KMS-11 (cell line): Measurements from ENCODE around the gene LRPAP1.

Source experiments
- H2AFZ ChIP-seq: fragments of 200-600 bp; sonication (generic); 2 replicates; pipeline ENCODE4 v1.6.1; 2016; ENCODE audit warnings: antibody characterized with exemption, mixed run types, low read depth
- H3K27ac ChIP-seq: fragments of 200-600 bp; sonication (generic); 2 replicates; pipeline ENCODE4 v1.6.1; 2016; ENCODE audit warnings: mild to moderate bottlenecking, mixed run types
- H3K27me3 ChIP-seq: fragments of 200-600 bp; sonication (generic); 2 replicates; pipeline ENCODE4 v1.6.1; 2017; ENCODE audit warnings: mild to moderate bottlenecking, low read depth, mixed run types, moderate library complexity; ENCODE audit not compliant: insufficient read depth
- H3K36me3 ChIP-seq: fragments of 200-600 bp; sonication (generic); 2 replicates; pipeline ENCODE4 v1.6.1; 2017; ENCODE audit warnings: mild to moderate bottlenecking, mixed run types; ENCODE audit not compliant: insufficient read depth
- H3K4me1 ChIP-seq: fragments of 200-600 bp; sonication (generic); 2 replicates; pipeline ENCODE4 v1.6.1; 2016; ENCODE audit warnings: mild to moderate bottlenecking, low read depth, mixed run types; ENCODE audit not compliant: poor library complexity, severe bottlenecking
- H3K4me2 ChIP-seq: fragments of 200-600 bp; sonication (generic); 2 replicates; pipeline ENCODE4 v1.7.0; 2016; ENCODE audit warnings: mild to moderate bottlenecking, mixed run types
- H3K4me3 ChIP-seq: fragments of 200-600 bp; sonication (generic); IDR thresholded peaks from 2 replicates; pipeline ENCODE4 v1.6.1; 2017; ENCODE audit warnings: low read depth, low read length, mixed read lengths; ENCODE audit not compliant: insufficient read depth
- H3K79me2 ChIP-seq: fragments of 200-600 bp; sonication (generic); 2 replicates; pipeline ENCODE4 v1.6.1; 2016; ENCODE audit warnings: low read depth, mixed run types; ENCODE audit not compliant: insufficient read depth
- H3K9ac ChIP-seq: fragments of 200-600 bp; sonication (generic); 2 replicates; pipeline ENCODE4 v1.6.1; 2016; ENCODE audit warnings: mild to moderate bottlenecking, mixed run types
- H4K20me1 ChIP-seq: fragments of 200-600 bp; sonication (generic); 2 replicates; pipeline ENCODE4 v1.6.1; 2016; ENCODE audit warnings: mild to moderate bottlenecking, mixed run types; ENCODE audit not compliant: insufficient read depth
- CTCF ChIP-seq: fragments of 200-600 bp; sonication (generic); conservative IDR thresholded peaks from 2 replicates; pipeline ENCODE4 v1.6.1; 2017; ENCODE audit warnings: low read depth, mild to moderate bottlenecking, antibody characterized with exemption, low read length, moderate library complexity, mixed read lengths

LRPAP1 gene

DNA sequence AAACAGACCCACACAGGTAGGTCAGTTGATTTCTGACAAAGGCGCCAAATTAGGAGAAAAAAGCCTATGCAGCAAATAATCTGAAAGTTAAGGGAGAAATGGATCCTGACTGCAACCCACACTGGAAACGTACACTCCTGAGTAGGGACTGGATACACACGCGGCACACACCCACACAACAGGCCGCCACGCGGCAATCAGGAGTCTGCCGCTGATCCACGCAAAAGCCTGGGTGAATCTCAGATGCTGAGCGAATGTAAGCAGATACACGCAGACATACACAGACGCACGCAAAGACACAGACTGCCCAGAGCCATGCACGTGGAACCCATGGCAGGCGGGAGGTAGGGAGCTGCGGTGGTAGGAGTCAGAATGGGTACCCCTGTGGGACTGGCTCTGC, 21.7 kb downstream of the LRPAP1 start:
- Histone ChIP-seq H3K4me2 (no peak overlapping the region), H3K27ac (no peak overlapping the region), H3K4me1 (no peaks in the 10 kb centered on the region), H2AFZ (no peak overlapping the region), H4K20me1 (no peaks in the 10 kb centered on the region), H3K79me2 (no peaks in the 10 kb centered on the region), H3K36me3 (no peaks in the 10 kb centered on the region), H3K27me3 (no peaks in the 10 kb centered on the region), H3K4me3 (no peak overlapping the region), H3K9ac (no peak overlapping the region)
- TF ChIP-seq CTCF: no peak

DNA sequence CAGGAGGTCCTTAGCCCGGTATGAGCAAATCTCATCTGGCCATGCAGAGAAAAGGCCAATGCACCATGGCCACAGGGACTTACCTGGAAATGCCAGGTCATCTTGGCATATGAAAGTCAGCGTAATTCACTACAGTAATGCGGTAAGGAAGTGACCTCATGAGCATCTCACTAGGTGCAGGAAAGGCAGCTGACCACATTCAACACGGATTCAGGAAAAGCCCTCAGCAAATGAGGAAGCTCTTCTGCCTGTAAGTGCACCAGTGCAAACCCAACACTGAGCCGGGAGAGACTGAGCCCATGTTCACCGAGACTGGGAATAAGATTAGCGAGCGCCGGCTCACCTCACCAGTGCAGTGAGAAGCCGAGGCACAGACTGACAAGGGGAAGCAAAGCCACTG, 23.7 kb downstream of the LRPAP1 start:
- Histone ChIP-seq H3K36me3 (no peaks in the 10 kb centered on the region), H4K20me1 (no peaks in the 10 kb centered on the region), H3K27me3 (no peaks in the 10 kb centered on the region), H3K27ac (no peak overlapping the region), H3K79me2 (no peaks in the 10 kb centered on the region), H3K4me3 (no peak overlapping the region), H3K4me1 (no peaks in the 10 kb centered on the region), H3K9ac (no peak overlapping the region), H2AFZ (no peak overlapping the region), H3K4me2 (no peak overlapping the region)
- TF ChIP-seq CTCF: no peak

- Histone ChIP-seq H3K4me2 (no peak overlapping the region), H3K27ac (no peak overlapping the region), H4K20me1 (no peaks in the 10 kb centered on the region), H3K27me3 (no peaks in the 10 kb centered on the region), H3K9ac (no peak overlapping the region), H3K4me1 (no peaks in the 10 kb centered on the region), H3K36me3 (no peaks in the 10 kb centered on the region), H3K4me3 (no peak overlapping the region), H2AFZ (no peak overlapping the region), H3K79me2 (no peaks in the 10 kb centered on the region)
- no peak for TF ChIP-seq CTCF
These were observed 27.0 kb downstream of the LRPAP1 start for GRCh38 chr4:3505231-3505630.

DNA sequence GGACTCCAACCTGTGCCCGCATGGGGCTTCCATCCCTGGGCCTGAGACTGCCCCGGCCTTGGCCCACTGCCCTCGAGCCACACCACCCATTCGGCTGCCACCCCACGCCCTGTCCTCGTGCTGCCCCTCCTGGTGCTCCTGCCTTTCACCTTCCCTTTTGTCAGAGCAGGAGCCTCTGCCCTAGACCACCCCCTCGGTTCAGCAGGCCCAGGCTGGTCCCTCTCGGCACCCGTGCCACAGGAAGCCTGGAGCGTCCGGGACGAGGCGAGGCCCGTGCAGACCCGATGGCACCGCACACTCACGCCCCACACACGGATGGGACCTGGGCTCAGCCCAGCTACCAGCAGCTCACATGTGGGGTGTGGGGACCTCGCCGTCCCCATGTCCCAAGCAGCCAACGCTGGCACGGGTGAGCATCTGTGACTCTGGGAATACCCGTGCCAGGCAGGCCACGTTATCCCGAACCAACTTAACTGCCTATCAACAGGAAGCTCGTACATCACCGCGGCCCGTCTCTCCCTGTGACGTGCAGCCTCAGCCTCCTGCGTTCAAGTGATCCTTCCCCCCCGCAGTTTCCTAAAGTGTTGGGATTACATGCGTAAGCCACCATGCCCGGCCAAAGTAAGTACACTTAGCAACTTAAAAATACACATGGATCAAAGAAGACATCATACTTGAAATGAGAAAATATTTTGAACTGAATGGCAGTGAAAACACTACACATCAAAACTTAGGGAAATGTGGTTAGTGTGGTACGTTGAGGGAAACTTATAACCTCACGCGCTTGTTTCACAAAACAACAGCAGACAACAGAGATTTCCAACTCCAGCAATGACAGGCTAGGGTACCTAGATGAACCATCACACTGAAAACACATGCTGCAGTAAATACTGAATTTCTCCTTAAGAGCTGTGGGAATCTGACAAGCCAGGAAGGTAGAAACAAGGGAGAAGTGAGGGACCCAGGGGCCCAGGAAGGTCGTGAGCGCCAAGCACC, 29.0 kb downstream of the LRPAP1 start:
- no peak overlapping the region for H3K4me2 ChIP-seq
- no peaks in the 10 kb centered on the region for H3K27me3 ChIP-seq
- H3K9ac ChIP-seq: no peak overlapping the region
- no peak for TF ChIP-seq CTCF
- H3K4me1 ChIP-seq: no peaks in the 10 kb centered on the region
- no peaks in the 10 kb centered on the region for H3K79me2 ChIP-seq
- H3K27ac ChIP-seq: no peak overlapping the region
- H4K20me1 ChIP-seq: no peaks in the 10 kb centered on the region
- no peaks in the 10 kb centered on the region for H3K36me3 ChIP-seq
- no peak overlapping the region for H2AFZ ChIP-seq
- H3K4me3 ChIP-seq: no peak overlapping the region
